HEK293 (cell line): ENCODE data around the gene UGT2A1.

Experiments used
- CTCF ChIP-seq: fragments of 450-650 bp; formaldehyde crosslinking; IDR thresholded peaks from 2 replicates; pipeline ENCODE4 v1.5.1; 2016; ENCODE audit warnings: missing biosample characterization, missing genetic modification characterization
- MYNN ChIP-seq: fragments of 450-650 bp; formaldehyde crosslinking; IDR thresholded peaks from 2 replicates; pipeline ENCODE4 v1.5.1; 2016; ENCODE audit warnings: missing biosample characterization, missing genetic modification characterization, borderline replicate concordance
- PRDM1 ChIP-seq: fragments of 450-650 bp; formaldehyde crosslinking; IDR thresholded peaks from 2 replicates; pipeline ENCODE4; 2016; ENCODE audit warnings: missing biosample characterization, missing genetic modification characterization
- REST ChIP-seq: fragments of 450-650 bp; formaldehyde crosslinking; IDR thresholded peaks from 2 replicates; pipeline ENCODE4 v1.5.1; 2016; ENCODE audit warnings: missing biosample characterization, missing genetic modification characterization
- SETDB1 ChIP-seq: IDR thresholded peaks from one replicate; pipeline ENCODE4 v1.6.1; 2017; ENCODE audit warnings: mild to moderate bottlenecking, low read length, moderate library complexity, mixed read lengths; ENCODE audit not compliant: insufficient read length
- ZBTB11 ChIP-seq: fragments of 450-650 bp; formaldehyde crosslinking; conservative IDR thresholded peaks from 2 replicates; pipeline ENCODE4 v1.5.1; 2016; ENCODE audit warnings: low read depth, missing biosample characterization, missing genetic modification characterization
- ZNF274 ChIP-seq, 2 experiments: fragments of 200-500 bp in 1 of 2; fragments of 450-650 bp in 1 of 2; sonication (Bioruptor generic) in 1 of 2; formaldehyde crosslinking in 1 of 2; IDR thresholded peaks; 2 replicates each; pipeline versions ENCODE4 v1.5.1 to v1.6.1; 2014 to 2016; ENCODE audit warnings: borderline replicate concordance in 1 of 2, inconsistent platforms in 1 of 2, low read length in 1 of 2, missing biosample characterization in 1 of 2, missing genetic modification characterization in 1 of 2
- ZNF324 ChIP-seq: fragments of 450-650 bp; formaldehyde crosslinking; IDR thresholded peaks from 2 replicates; pipeline ENCODE4 v1.5.1; 2016; ENCODE audit warnings: missing biosample characterization, missing genetic modification characterization
- ZNF362 ChIP-seq: fragments of 450-650 bp; formaldehyde crosslinking; IDR thresholded peaks from 2 replicates; pipeline ENCODE4 v1.5.1; 2016; ENCODE audit warnings: missing biosample characterization, missing genetic modification characterization
- ZNF37A ChIP-seq: fragments of 450-650 bp; IDR thresholded peaks from 2 replicates; pipeline ENCODE4 v1.5.1; 2018; ENCODE audit warnings: missing biosample characterization, missing genetic modification characterization
- ZNF707 ChIP-seq: fragments of 450-650 bp; formaldehyde crosslinking; IDR thresholded peaks from 2 replicates; pipeline ENCODE4 v1.5.1; 2016; ENCODE audit warnings: missing biosample characterization, missing genetic modification characterization

GRCh38 chr4:69577245-69577644, 75.8 kb downstream of the UGT2A1 start:
- TF ChIP-seq ZNF324 (tag by site-specific recombination), result no peak
- no peak for TF ChIP-seq CTCF (tag by site-specific recombination)
- TF ChIP-seq SETDB1, result no peak
- TF ChIP-seq ZNF362, result no peak
- TF ChIP-seq ZNF37A (tag by site-specific recombination), result no peak
- no peak for TF ChIP-seq ZNF274 (IDR thresholded peaks at IDR 0.05; ENCODE audit: low read length)
- TF ChIP-seq ZNF274 (tag by site-specific recombination; IDR thresholded peaks at IDR 0.05; ENCODE audit: borderline replicate concordance), result no peak
- peak; percentile 65 for TF ChIP-seq ZBTB11 (tag by site-specific recombination)
- peak; percentile 54 for TF ChIP-seq REST (tag by site-specific recombination)
- no peak for TF ChIP-seq PRDM1 (tag by site-specific recombination)
- TF ChIP-seq ZNF707 (tag by site-specific recombination), result no peak
- no peak for TF ChIP-seq MYNN
